Body of pancreas (tissue), 4 donors: ENCODE measurements around the gene SLC39A10.

Experiments used
- POLR2A ChIP-seq, 3 donors: fragments of 450-650 bp; IDR thresholded peaks; one replicate each; pipeline ENCODE4 v1.6.1; 2016; ENCODE audit warnings: antibody characterized with exemption in 3 of 3, mild to moderate bottlenecking in 2 of 3
- TF ChIP-seq, protein P1 (sequence below), 7 experiments: fragments of 450-650 bp in 4 of 7; fragments of 200-600 bp in 3 of 7; sonication (generic) in 3 of 7; IDR thresholded peaks; one replicate each; pipeline ENCODE4 v1.5.1; 2016 to 2019; ENCODE audit warnings: antibody characterized with exemption in 7 of 7

DNA sequence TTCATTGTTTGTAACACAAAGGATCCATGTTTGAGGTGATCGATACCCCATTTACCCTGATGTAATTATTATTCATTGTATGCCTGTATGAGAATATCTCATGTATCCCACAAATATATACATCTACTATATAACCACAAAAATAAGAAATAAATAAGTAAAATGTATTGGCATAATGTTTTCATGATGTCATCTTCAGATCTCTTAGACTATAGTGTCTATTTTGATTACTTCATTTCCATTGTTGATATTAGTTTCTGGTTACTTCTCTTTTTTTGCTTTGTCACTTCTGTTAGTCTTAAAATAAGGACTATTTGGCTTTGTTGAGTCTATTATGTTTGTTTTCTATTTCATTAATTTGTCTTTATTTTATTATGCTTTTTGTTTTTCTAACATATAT lies 109.7 kb downstream of the SLC39A10 start:
- TF ChIP-seq, protein P1, sequence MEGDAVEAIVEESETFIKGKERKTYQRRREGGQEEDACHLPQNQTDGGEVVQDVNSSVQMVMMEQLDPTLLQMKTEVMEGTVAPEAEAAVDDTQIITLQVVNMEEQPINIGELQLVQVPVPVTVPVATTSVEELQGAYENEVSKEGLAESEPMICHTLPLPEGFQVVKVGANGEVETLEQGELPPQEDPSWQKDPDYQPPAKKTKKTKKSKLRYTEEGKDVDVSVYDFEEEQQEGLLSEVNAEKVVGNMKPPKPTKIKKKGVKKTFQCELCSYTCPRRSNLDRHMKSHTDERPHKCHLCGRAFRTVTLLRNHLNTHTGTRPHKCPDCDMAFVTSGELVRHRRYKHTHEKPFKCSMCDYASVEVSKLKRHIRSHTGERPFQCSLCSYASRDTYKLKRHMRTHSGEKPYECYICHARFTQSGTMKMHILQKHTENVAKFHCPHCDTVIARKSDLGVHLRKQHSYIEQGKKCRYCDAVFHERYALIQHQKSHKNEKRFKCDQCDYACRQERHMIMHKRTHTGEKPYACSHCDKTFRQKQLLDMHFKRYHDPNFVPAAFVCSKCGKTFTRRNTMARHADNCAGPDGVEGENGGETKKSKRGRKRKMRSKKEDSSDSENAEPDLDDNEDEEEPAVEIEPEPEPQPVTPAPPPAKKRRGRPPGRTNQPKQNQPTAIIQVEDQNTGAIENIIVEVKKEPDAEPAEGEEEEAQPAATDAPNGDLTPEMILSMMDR (IDR thresholded peaks at IDR 0.05) = no peak
- TF ChIP-seq POLR2A (IDR thresholded peaks at IDR 0.05) = no peak
